Nasal cavity respiratory epithelium epithelial cell of viscerocranial mucosa (primary cell): ENCODE measurements around the gene OR8S1. TPM values are rescaled to one million over a fixed set of nuclear protein-coding genes. Genes with fewer than 3 reads are reported as not detected.

ENCODE experiments used
- total RNA-seq: library from RNA; depleted of rRNA; stranded (reverse); fragments of >200 nt; gene quantifications from 2 replicates; pipeline ENCODE4 v1.2.3, GENCODE V29; 2014

Gene OR8S1
- not detected in 2 replicates for total RNA-seq

DNA sequence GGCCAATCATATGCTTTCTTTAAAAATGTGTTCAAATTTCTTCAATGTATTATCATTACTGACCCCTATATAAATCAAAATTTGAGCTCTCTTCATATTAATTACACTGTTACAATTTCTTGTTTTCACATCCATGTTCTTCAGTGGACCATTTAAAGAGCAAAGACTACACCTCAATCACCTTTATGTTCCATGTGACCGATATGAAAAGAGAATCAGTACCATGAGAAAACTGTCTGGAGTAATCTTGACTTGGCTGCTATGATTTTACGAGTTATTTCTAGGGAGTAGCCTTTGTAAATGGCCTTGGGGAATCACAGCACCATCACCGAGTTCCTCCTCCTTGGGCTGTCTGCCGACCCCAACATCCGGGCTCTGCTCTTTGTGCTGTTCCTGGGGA lies at the start of gene OR8S1:
TSS of gene OR8S1 (plus strand) at position 301 of the 400 bp plus-strand sequence. CDS start at position 301, 0 bp downstream.

DNA sequence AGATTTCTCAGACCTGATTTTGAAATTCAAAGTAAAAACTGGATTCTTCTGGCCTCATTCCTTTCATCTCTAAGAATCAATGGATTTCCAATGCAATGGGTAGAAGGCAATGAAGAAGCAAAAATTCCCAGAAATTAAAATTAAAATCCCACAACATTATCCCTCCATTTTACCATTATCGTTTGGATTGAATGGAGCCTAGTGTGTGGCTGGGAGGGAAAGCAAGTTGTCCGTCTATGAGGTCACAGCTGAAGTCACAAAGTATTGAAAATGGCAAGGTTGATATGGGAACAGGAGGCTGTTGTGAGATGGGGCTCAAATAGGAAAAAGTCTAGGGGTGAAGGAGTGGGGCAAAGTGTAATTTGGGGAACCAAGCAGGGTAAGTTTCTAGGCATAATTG lies 43.2 kb upstream of the OR8S1 start, which contains the start of gene C12orf54:
TSS of gene C12orf54 (plus strand) at position 301 of the 400 bp plus-strand sequence. CDS start 799 bp downstream, outside the sequence.

GRCh38 chr12:48569946-48570345 lies 44.5 kb downstream of the OR8S1 start, which contains the start of gene LALBA:
Gene LALBA, minus strand, starts transcription at chr12:48570046. Its CDS starts 26 bp downstream, at chr12:48570020.

Other genes starting within 250 kb of the OR8S1 start
- gene ZNF641, start 174.7 kb upstream of the OR8S1 start, total RNA-seq = 14.4 and 15.1 TPM in 2 replicates
- not detected in 2 replicates for gene ANP32D, start 53.1 kb upstream of the OR8S1 start, total RNA-seq
- 3.5 and 5.1 TPM in 2 replicates for gene C12orf54, start 43.1 kb upstream of the OR8S1 start, total RNA-seq
- not detected in 2 replicates for gene LALBA, start 44.4 kb downstream of the OR8S1 start, total RNA-seq
- 61.7 and 87.1 TPM in 2 replicates for gene KANSL2, start 156.6 kb downstream of the OR8S1 start, total RNA-seq
- 38.9 and 42.0 TPM in 2 replicates for gene CCNT1, start 191.1 kb downstream of the OR8S1 start, total RNA-seq